ENCODE results near the gene USP40.
A peak's percentile ranks its signal among the peaks of the same experiment; 100 is the strongest.

- no peak for TF ChIP-seq CREB1 (IDR thresholded peaks at IDR 0.05; ENCODE audit: low read depth)
- TF ChIP-seq, protein P1, sequence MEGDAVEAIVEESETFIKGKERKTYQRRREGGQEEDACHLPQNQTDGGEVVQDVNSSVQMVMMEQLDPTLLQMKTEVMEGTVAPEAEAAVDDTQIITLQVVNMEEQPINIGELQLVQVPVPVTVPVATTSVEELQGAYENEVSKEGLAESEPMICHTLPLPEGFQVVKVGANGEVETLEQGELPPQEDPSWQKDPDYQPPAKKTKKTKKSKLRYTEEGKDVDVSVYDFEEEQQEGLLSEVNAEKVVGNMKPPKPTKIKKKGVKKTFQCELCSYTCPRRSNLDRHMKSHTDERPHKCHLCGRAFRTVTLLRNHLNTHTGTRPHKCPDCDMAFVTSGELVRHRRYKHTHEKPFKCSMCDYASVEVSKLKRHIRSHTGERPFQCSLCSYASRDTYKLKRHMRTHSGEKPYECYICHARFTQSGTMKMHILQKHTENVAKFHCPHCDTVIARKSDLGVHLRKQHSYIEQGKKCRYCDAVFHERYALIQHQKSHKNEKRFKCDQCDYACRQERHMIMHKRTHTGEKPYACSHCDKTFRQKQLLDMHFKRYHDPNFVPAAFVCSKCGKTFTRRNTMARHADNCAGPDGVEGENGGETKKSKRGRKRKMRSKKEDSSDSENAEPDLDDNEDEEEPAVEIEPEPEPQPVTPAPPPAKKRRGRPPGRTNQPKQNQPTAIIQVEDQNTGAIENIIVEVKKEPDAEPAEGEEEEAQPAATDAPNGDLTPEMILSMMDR (IDR thresholded peaks at IDR 0.05 in 2 of 3, conservative IDR thresholded peaks at IDR 0.05 in 1 of 3; ENCODE audit: control insufficient read depth in 2 of 3, extremely low read depth in 1 of 3, insufficient read depth in 1 of 3, low read depth in 3 of 3, low read length in 3 of 3): 0 out of 6 replicates have a peak, but pooled peaks have one; percentile 8 to 13 (median 12)
- TF ChIP-seq GATAD2B (conservative IDR thresholded peaks at IDR 0.05; ENCODE audit: low read depth): no peak
- no peak for TF ChIP-seq CREM (IDR thresholded peaks at IDR 0.05; ENCODE audit: low read depth)
- TF ChIP-seq SPI1 (IDR thresholded peaks at IDR 0.05; ENCODE audit: borderline replicate concordance, insufficient read depth, low read depth, low read length): no peak
- TF ChIP-seq ZBED1 (IDR thresholded peaks at IDR 0.05; ENCODE audit: borderline replicate concordance): no peak
Measured at GRCh38 chr2:233448220-233448559, 118.4 kb downstream of the USP40 start.

Data from GM12878 (cell line).